Muscle layer of duodenum (tissue), 2 donors: ENCODE results near the gene PLCH2.
"Not testable (repeated sequence)": the region's sequence is repeated elsewhere in the genome, so short reads cannot be mapped to it uniquely, and the experiment has no call there.

ENCODE experiments used
- H3K27ac ChIP-seq: one replicate; pipeline ENCODE4 v1.7.0; 2013; ENCODE audit warnings: mild to moderate bottlenecking, low read length
- H3K27me3 ChIP-seq: one replicate; pipeline ENCODE4 v1.7.0; 2013; ENCODE audit warnings: low read depth, mild to moderate bottlenecking, control low read depth, low read length
- H3K36me3 ChIP-seq, 2 donors: one replicate each; pipeline ENCODE4 v1.7.0; 2013; ENCODE audit warnings: low read length in 2 of 2, control low read depth in 1 of 2, mild to moderate bottlenecking in 1 of 2; ENCODE audit not compliant: insufficient read depth in 2 of 2, control insufficient read depth in 1 of 2
- H3K4me1 ChIP-seq, 2 donors: one replicate each; pipeline ENCODE4 v1.7.0; 2013; ENCODE audit warnings: low read length in 2 of 2, mild to moderate bottlenecking in 2 of 2, control low read depth in 1 of 2, moderate library complexity in 1 of 2; ENCODE audit not compliant: insufficient read depth in 2 of 2, control insufficient read depth in 1 of 2
- H3K4me3 ChIP-seq, 2 donors: one replicate each; pipeline ENCODE4 v1.7.0; 2013; ENCODE audit warnings: low read length in 2 of 2, low read depth in 1 of 2, mild to moderate bottlenecking in 1 of 2
- H3K9me3 ChIP-seq, 2 donors: one replicate each; pipeline ENCODE4 v1.7.0; 2013; ENCODE audit warnings: low read length in 2 of 2, control low read depth in 1 of 2, mild to moderate bottlenecking in 1 of 2; ENCODE audit not compliant: control insufficient read depth in 1 of 2
- donor health status: healthy.

Gene PLCH2

GRCh38 chr1:2552189-2552588 is 76.1 kb downstream of the PLCH2 start:
- Histone ChIP-seq H3K27ac (no peak overlapping the region), H3K4me3 (no peak overlapping the region), H3K4me1 (peaks cover 7 to 43% of the 10 kb centered on the region in 2 donors), H3K9me3 (no peaks in the 10 kb centered on the region), H3K27me3 (no peaks in the 10 kb centered on the region), H3K36me3 (no peaks in the 10 kb centered on the region)

DNA sequence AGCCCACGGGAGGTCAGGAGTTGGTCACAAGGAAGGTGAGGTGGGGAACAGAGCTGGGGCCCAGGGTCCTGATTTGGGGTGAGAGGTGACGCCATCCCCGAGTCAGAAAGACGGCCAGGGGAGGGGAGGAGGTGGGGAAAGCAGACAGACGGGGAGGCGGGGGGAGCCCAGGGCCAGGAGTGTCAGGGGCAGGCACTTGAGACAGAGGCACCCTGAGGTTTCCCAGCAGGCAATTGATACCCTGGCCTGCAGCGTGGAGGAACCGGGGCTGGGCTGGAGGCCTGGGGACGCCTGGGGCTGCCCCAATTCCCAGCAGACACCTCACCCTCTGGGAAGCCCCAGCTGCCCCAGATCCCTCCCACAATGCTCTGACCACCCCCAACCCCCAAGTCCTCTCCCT is 77.0 kb downstream of the PLCH2 start:
- not testable (repeated sequence) for H3K27ac ChIP-seq, H3K36me3 ChIP-seq, H3K27me3 ChIP-seq, H3K4me3 ChIP-seq, H3K9me3 ChIP-seq
- peaks cover 0 to 43% of the 10 kb centered on the region in 2 donors for H3K4me1 ChIP-seq

- Histone ChIP-seq H3K27me3 (no peaks in the 10 kb centered on the region), H3K27ac (no peak overlapping the region), H3K9me3 (no peaks in the 10 kb centered on the region), H3K36me3 (peaks cover 4 to 5% of the 10 kb centered on the region in 2 donors), H3K4me1 (peaks cover 0 to 38% of the 10 kb centered on the region in 2 donors), H3K4me3 (no peak overlapping the region)
Observed at GRCh38 chr1:2553871-2554620, 78.0 kb downstream of the PLCH2 start.

DNA sequence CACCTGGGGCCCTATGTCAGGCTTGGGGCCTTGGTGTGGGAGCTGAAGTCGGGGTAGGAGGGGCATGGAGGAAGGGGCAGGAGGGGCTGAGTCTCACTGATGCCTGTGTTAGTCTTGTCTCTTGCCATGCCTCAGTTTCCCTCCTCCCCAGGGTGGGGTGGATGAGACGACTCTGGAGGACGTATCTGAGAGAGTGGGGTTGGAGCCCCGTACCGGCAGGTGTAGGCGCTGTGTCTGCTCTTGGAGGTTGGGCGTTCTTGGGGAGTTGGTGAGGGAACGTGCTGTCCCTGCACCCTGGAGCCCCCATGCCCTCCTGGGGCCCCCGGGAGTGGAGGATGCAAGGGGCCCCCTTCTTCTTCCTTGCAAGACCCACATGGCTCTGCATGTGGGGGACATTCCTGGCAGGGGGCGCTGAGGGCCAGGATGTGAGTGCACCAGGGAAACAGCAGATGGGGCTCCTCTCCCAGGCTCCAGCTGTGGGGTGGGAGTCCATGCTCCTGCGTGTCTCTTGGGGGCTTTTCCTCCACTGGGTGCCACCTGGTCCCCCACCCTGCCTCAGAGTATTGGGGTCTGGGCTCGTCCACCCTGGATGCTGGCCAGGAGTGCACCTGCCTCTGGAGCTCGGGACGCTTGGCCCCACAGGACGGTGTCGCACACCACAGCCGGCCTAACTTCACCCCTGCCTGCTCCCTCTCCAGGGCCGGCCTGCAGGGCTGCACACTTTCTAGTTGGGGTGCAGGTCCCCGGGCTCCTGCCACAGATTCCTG is 78.7 kb downstream of the PLCH2 start:
- Histone ChIP-seq H3K36me3 (peaks cover 4 to 11% of the 10 kb centered on the region in 2 donors), H3K4me1 (peaks cover 0 to 31% of the 10 kb centered on the region in 2 donors), H3K27ac (peak overlapping the region; percentile 97), H3K9me3 (no peaks in the 10 kb centered on the region), H3K27me3 (no peaks in the 10 kb centered on the region), H3K4me3 (peak overlapping the region in 1 of 2 donors; percentile 86)
